T follicular helper cell (primary cell): Measurements from ENCODE around the gene PPARA.
"Not testable (repeated sequence)": the region's sequence is repeated elsewhere in the genome, so short reads cannot be mapped to it uniquely, and the experiment has no call there.

ENCODE experiments used
- DNase-seq: peaks from one replicate; pipeline ENCODE4 v3.0.0-alpha.2; 2020; ENCODE audit warnings: low read depth

Gene PPARA

DNA sequence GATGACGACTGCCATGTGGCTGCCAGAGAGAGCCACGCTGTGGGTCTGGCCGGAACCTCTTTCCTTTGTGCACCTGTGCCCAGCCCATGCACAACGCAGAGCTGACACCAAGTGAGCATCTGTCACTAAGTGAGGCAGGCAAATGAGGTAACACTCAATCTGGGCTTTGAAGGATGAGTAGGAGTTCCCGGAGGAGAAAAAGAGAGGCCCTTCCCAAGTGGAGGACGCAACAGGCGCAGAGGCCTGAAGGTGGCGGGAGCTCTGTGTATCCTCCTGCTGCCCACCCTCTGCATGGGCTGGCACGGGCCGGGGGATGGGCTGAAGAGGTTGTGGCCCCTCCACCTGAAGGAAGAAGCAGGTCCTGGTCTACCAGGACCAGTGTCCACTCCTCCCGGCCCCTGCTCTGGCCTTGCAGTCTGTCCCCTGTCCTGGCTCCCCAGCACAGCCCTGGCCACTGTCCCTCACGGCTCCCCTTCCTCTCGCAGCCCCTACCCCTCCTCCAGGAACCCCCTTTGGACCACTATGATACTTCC, 23.4 kb upstream of the PPARA start:
- no peak for DNase-seq

DNA sequence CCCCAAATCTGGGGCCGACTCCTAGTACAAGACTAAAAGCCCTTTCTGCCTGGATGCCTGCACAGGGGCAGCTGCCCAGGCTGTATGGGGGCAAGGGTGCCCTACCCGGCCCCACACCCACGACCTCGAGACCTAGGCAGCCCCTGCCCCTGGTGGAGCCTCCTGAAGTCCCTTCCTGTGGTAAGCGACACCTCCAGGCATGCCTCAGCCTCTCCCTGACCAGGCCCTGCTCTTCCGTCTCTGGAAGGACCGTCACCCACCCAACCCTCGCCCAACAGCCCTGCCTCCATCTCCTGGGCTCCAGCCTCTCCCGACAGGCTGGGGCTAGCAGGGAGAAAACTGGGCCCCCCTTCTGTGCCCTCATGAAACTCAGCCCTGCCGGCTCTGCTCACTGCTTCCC, 22.8 kb upstream of the PPARA start:
- no peak for DNase-seq

DNA sequence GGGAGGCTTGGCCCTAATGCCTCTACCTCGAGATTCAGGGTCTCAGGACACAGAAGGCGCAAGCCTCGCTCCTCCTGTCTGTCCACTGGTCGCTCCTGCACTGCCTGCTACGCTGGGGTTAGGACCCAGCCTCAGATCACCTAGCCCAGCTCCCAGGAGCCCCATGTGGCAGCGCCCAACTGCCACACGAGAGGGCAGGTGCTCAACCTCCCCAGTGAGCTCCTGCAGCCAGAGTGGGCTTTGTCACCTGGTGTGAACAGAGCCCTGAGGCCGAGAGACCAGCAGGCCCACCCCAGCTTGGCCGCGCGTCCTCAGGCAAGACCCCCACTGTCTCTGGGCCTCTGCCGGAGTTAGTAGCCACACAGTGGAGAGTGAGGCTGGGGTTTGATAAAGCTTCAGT, 21.7 kb upstream of the PPARA start:
- DNase-seq, result no peak

DNA sequence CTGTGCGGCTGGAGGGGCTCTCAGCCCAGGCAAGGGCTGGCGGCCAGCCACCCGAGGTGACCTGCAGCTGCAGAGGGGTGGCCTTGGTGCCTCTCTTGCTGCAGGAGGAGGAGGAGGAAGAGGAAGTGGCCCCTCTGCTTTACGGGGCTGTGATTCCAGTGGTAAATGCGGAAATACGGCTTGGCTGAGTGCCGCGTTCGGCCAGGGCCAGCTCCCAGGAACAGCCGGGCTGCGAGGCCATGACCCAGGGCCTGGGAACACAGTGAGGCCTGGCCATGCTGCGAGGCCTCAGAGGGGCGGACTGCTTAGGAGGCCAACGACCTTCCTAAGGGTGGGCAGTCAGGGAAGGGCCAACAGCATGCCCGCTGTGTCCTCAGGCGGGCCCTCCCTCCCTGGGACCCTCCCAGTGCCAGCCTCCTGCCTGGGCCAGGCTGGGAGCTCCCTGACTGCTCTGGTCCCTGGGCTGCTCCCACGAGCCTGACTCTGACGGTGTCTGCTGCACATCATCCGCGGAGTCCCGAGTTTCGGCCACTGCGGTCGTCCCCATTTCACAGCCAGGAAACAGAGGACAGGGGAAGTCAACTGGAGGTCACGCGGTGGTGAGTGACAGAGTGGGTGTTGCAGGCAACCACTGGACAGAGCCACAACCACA, 20.8 kb upstream of the PPARA start:
- DNase-seq, result no peak

DNA sequence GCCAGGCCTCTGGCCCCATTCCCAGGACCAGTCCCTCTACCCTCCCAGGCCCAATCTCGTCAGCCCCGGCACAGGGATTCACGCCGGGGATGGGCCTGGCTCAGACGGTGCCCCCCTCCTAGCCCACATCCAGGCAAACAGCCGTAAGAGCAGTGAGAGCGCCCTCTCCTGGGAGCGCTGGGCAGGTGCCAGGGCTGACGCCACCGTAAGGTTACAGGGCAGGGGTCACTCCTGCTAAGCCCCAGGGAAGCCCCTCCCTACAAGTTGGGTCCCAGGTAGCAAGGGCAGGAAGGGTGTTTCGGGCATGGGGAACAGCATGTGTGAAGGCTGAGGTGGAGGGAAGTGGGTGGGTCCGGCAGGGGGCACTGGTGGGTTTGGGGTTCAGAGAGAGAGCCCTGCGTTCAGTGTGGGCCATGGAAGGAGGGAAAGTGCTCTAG, 19.2 kb upstream of the PPARA start:
- no peak for DNase-seq

DNA sequence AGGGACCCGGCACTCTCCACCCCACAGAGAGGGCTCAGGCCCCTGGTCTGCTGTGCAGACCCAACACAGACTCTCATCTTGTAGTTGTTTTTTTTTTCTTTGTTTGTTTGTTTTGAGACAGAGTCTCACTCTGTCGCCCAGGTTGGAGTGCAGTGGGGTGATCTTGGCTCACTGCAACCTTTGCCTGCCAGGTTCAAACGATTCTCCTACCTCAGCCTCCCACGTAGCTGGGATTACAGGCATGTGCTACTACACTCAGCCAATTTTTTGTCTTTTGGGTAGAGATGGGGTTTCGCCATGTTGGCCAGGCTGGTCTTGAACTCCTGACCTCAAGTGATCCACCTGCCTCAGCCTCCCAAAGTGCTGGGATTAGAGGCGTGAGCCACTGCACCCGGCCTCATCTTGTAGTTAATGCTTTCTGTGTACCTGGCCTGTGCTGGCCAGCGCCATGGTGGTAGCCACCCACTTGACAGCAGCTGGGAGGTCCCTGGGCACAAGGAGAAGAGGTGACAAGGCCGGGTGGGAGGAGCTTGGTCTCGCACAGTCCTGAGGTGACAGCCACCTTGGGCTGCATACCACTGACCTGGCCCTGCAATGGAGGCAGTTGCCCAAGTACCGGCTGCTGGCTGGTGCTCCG, 18.0 kb upstream of the PPARA start:
- DNase-seq, result not testable (repeated sequence)

DNA sequence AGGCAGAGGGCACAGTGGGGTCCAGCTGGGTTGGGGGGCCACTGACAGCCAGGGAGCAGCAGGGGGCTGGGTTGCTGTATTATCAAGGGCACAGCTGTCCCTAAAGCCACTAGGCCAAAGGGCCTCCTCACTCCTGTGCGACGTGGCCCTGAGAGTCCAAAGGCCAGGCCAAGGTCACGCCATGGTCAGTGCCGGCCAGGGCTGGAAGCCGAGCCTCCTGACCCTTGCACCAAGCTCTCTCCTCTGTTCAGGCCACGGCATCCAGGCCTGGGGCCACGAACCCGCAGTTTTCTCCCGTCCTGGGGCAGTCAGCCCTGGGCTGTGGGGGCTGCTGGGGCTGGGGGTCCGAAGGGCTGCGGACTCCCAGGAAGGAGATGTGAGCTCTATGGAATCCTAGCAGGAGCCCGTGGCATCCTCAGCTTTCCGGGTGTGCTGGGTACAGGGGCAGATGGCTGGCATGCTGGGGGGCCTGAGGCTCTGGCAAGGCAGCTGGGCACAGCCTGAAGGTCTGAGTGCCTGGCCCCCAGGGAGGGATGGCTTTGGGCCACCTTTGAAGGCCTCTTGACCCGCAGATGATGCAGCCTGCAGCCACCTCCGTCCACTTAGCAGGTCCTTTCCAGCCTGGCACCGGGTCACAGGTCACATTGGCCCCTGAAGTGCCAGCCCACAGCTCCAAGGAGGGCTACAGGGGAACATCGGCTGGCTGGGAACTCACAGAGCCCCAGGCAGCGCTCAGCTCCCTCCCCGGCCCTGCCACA, 17.3 kb upstream of the PPARA start:
- DNase-seq, result no peak

DNA sequence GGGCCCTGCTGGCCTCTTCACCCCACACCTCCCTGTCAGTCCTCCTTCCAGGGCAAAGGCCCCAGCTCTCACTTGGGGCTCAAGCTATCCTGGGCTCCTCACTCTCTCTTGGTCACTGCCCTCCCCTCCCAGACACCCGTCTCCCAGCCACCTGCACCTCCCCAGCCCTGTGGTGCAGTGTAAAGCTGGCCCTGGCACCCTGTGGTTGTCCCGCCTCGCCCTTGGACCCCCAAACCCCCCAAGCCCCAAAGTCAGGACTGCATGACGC, 16.8 kb upstream of the PPARA start:
- no peak for DNase-seq

DNA sequence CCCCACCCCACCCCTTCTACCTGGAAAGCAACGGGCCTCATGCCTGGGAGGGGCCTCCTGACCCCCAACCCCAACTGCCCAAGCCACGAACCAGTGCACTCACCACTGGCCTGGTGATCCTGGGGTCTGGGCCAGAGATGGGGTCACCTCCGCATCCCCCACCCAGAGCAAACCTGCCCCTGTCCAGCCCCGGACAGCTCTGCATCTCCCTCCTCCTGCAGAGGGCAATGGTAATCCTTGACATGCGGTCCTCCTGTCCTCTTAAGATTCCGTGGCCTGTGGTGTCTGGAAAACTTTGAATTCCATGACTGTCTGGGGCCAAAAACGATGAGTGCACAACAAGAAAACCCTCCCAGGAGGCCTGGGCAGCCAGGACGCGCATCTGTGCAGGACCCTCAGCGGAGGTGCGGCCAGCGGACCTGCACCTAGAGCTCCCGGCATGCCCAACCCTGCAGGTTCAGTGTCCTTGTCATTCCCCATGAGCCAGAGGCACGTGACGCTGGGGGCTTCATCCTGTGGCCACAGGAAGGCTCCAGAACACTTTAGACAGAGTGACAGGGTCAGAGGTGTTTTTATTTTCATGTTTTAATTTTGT, 16.1 kb upstream of the PPARA start:
- no peak for DNase-seq

DNA sequence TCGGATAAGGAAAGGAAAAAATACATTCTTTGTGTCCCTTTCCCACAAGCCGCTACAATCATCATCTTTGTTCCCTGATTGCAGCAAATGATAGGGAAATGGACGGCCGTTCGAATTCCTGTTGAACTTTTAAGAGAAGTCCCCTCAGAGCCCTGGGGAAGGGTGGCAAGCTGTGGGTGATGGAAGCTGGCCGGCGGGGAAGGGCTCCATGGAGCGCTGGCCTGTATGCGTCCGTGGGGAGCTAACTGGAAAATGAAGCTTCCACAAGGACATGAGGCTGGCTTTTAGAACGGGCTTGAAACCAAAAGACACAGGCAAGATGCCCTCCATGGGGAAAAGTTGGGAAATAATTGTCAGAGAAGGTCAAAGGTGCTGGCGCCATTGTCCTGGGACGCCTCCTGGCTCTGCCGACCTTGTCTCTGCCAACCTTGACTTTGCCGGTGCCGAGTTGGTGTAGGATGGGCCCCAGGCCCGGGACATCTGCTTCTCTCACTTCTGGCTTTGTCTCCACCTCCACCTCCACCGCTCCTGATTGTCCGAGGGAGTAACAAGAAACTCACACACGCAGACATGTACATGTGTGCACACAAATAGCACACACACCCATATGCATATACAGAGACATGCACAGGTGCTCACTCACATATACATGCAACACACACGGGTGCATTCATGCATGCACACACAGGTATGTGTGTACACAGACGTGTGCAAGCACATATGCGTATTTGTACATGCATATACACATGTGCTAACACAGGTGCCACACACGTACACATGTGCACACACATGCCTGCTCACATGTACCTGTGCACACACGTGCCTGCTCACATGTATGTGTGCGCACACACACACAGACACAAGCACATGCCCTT, 14.5 kb upstream of the PPARA start:
- DNase-seq, result no peak

DNA sequence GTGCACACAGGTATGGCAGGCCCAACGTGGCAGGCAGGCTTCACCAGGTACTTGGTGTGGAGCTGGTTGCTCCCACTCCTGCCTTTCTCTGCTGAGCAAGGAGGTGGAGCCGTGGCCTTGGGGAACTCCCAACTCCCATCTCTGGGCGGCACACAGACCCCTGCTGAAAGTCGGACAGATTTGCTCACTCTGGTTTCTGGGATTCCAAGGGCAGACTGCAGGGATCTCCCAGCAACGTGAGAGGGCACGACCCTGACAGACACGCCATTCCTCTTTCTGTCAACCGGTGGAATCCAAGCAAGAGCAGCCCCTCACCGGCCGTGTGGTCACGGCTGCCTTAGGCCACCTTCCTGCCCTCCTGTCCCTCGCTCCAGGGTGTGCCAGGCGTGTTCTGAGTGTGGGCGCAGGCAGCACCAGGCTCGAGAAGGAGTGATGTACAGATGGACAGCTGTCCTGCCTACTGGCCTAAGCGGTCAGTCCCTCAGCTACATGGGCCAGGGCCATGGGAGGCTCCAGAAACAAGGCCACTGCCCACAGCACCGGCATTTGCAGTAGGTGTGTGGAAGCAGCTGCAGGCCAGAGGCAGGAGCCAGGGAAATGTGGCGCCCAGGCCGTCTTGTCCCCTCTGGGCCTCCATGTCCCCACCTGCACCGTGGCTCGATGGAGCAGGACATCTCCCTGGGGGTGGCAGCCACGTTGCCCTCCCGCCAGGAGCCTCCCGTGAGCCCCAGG, 13.7 kb upstream of the PPARA start:
- DNase-seq, result no peak

DNA sequence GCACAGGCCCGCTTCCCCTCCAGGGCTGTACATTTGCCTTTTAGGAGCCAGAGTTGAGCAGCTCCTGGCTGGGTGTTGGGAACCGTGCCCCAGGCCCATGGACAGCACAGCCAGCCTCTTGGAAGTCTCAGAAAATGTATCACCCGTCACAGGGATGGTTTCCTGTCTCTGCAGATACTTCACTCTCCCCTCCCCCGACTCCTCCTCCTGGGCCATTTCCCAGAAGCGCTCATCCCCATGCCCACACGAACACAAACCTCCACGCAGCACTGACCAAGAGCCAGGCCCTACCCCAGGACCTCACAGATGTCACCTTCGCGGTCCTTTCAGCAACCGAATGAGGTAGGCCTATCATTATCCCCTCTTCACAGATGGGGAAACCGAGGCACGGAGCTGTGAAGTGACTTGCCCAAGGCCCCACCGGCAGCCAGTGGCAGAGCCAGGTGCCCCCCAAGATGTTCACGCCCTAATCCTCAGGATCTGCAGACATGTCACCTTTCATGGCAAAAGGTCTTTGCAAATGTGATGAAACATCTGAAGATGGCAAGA, 13.0 kb upstream of the PPARA start:
- no peak for DNase-seq

DNA sequence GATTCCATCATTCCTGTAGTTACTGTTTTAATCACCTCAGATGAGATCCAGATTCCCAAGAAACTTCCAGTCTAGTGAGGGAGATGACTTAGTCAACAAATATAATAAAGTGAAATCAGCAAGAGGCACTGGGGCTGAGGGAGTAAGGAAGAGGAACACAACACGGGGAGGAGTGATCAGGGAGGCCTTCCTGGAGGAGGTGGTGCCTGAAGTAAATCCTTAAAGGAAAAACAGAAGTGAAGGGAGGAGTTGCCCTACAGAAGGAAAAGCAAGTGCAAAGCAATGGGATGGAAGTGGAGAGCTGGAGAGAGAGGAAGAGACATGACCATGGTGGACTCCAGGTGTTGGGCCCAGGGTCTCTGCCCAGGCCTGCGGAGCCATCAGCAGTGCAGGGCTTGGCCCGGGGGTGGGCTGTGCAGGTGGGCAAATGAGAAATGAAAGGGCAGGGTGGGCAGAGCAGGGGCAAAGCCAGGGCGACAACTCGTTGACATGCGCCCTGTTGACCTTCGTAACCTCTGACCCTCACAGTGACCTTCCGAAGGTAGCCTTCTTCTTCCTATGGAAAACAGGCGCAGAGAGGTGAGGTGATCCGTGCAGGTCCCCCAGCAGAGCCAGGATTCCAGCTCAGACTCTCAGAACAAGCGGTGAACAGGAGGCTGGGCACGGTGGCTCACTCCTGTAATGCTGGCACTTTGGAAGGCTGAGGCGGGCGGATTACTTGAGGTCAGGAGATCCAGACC, 12.1 kb upstream of the PPARA start:
- DNase-seq, result no peak

DNA sequence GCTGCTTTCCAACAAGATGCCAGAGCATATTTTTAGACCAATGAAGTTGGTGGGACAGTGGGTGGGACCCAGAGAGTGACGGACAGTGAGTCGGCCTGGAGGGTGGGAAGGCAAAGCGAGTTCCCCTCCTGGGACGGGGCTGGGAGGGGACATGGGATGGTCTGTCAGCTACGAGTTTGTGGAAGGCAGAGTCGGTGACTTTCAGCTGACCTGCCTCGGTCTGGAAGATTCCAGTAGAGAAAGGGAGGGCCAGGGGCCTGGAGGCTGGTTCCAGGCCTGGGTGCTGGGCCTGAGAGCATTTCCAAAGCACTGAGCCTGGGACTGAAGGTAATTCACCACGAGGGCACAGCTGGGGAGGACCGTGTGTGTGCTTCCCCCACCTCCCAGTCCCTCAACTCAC, 10.9 kb upstream of the PPARA start:
- DNase-seq, result not testable (repeated sequence)

DNA sequence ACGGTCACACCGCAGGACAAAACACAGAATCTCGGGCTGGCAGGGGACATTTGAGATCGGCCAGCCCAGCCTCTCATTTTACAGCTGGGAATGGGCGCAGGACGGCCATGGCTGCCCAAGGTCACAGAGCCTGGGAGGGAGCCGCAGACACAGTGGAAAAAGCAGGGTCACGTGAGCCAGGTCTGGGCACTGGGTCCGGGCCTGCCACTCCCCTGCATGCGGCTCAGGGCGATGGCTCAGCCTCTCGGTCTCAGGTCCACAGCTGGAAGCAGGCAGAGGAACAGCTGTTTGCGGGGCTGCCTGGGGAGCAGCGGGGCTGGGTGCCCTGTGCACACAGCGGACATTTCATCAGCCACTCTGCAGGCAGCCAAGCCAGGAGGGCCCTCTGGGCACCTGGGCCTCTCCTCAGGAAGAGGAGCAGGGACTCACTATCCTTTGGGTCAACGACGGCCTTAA, 10.4 kb upstream of the PPARA start:
- DNase-seq, result no peak

DNA sequence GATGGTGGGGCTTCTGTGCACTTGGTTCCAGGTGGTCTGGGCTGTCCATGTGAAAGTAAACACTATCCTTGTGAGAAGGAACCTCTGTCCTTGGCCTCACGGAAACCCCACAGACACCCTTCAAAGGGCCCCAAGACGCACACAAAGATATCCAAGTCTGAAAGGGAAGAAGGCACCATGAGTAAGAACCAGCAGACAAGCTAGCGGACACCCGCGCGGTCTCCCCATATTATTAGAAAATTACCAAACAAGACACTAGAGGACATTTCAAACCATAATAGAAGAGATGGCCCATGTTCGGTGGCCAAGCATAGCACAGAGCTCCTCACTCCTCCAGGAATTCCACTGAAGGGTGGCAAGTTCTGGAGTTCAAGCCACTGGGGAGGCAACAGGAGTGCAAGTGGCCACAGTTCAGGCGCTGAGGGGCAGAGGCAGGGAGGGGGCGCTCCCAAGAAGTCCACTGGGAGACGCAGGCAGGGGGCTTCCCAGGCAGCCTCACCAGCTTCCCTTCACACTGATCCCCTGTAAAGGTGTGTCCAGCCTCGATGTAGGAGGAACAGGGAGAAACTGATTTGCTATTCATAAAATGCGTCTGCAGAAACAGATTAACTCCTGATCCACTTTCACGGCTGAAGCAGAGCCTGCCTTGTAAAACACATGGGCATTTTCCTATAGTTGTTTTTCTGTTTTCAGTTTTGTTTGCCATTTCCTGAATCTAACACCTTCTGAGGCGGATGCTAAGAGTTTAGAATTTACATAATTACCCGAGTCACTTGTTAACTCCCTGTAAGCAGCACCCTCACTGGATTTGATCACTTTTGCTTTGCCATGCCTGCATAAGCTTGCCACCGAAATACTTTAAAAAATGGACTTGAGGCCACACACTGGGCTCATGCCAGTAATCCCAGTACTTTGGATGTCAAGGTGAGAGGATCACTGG, 9.1 kb upstream of the PPARA start:
- no peak for DNase-seq

DNA sequence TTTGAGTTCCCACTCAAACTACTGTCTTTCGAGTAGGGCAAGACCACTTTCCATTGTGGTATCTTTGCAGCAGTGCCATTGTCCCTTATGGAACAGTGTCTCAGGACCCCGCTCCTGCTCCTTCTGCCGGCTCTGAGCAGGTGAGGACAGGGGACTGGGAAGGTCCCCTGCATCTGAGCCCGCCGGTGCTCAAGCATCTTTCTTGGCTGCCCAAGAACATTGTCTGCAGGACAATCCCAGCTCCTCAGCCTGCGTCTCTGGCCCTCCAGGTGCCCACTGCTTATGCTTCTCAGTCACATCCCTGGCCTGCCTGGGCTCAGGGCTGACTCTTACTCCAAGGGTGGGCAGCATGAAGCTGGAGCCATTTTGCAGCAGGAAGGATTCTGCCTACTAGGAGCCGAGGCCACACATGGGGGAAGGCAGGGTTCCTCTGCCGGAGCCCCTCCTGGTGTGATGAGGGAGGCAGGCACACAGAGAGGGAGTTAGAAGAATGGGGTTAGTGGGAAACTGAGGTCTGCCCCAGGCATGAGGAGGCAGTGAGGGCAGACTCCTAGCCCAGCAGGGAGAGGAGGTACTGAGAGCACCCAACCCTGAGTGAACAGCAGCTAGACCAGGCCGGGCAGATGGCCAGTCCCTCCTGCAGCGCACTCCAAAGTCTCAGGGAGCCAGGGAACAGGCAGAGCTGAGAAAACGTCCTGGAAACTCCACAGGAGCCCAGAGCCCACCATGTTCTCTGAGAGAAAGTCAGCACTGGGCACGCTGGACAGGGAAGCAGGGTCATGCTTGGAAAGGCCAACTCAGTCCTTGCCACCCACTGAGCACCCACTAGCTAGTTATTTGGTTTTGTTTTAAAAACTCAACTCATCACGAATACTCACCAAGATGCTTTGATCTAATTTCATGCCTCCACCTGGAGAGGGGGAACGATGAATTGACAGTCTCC, 7.5 kb upstream of the PPARA start:
- no peak for DNase-seq
